Transverse colon (tissue), 3 donors: ENCODE measurements around the gene SNRPB.

ENCODE experiments used
- POLR2A ChIP-seq: fragments of 450-650 bp; IDR thresholded peaks from one replicate; pipeline ENCODE4 v1.6.1; 2016; ENCODE audit warnings: antibody characterized with exemption, mild to moderate bottlenecking, moderate library complexity
- TF ChIP-seq, protein P1 (sequence below), 5 experiments: fragments of 200-600 bp in 3 of 5; fragments of 450-650 bp in 2 of 5; sonication (generic) in 3 of 5; IDR thresholded peaks; 1 replicate in 2 of 5; 2 replicates in 3 of 5; pipeline ENCODE4 v1.5.1; 2016 to 2017; ENCODE audit warnings: antibody characterized with exemption in 5 of 5, inconsistent platforms in 3 of 5, mild to moderate bottlenecking in 2 of 5, moderate library complexity in 1 of 5

- TF ChIP-seq POLR2A, result no peak
- TF ChIP-seq, protein P1, sequence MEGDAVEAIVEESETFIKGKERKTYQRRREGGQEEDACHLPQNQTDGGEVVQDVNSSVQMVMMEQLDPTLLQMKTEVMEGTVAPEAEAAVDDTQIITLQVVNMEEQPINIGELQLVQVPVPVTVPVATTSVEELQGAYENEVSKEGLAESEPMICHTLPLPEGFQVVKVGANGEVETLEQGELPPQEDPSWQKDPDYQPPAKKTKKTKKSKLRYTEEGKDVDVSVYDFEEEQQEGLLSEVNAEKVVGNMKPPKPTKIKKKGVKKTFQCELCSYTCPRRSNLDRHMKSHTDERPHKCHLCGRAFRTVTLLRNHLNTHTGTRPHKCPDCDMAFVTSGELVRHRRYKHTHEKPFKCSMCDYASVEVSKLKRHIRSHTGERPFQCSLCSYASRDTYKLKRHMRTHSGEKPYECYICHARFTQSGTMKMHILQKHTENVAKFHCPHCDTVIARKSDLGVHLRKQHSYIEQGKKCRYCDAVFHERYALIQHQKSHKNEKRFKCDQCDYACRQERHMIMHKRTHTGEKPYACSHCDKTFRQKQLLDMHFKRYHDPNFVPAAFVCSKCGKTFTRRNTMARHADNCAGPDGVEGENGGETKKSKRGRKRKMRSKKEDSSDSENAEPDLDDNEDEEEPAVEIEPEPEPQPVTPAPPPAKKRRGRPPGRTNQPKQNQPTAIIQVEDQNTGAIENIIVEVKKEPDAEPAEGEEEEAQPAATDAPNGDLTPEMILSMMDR (IDR thresholded peaks at IDR 0.05), result no peak
Observed at GRCh38 chr20:2473516-2473915, 2.9 kb upstream of the SNRPB start.
